ENCODE results near the gene RBM22.

RBM22 gene

GRCh38 chr5:150651924-150652671 is 48.8 kb downstream of the RBM22 start:
- no peak for DNase-seq (ENCODE audit: low spot score)

GRCh38 chr5:150651382-150651781 is 49.5 kb downstream of the RBM22 start:
- DNase-seq (ENCODE audit: low spot score), result no peak

- DNase-seq (ENCODE audit: low spot score), result no peak
Measured at GRCh38 chr5:150650021-150651006, 50.5 kb downstream of the RBM22 start.

- DNase-seq (ENCODE audit: low spot score), result no peak
Measured at GRCh38 chr5:150649108-150650020, 51.5 kb downstream of the RBM22 start.

- no peak for DNase-seq (ENCODE audit: low spot score)
Measured at GRCh38 chr5:150648294-150649107, 52.4 kb downstream of the RBM22 start.

- no peak for DNase-seq (ENCODE audit: low spot score)
Measured at GRCh38 chr5:150647275-150648251, 53.3 kb downstream of the RBM22 start.

GRCh38 chr5:150645070-150645700 is 55.7 kb downstream of the RBM22 start:
- no peak for DNase-seq (ENCODE audit: low spot score)

GRCh38 chr5:150644514-150644913 is 56.3 kb downstream of the RBM22 start:
- no peak for DNase-seq (ENCODE audit: low spot score)

- DNase-seq (ENCODE audit: low spot score), result no peak
Measured at GRCh38 chr5:150644058-150644457, 56.8 kb downstream of the RBM22 start.

GRCh38 chr5:150642991-150643710 is 57.7 kb downstream of the RBM22 start:
- no peak for DNase-seq (ENCODE audit: low spot score)

GRCh38 chr5:150642567-150642927 is 58.3 kb downstream of the RBM22 start:
- DNase-seq (ENCODE audit: low spot score), result no peak

GRCh38 chr5:150641824-150642566 is 58.9 kb downstream of the RBM22 start:
- no peak for DNase-seq (ENCODE audit: low spot score)

- no peak for DNase-seq (ENCODE audit: low spot score)
Measured at GRCh38 chr5:150641006-150641570, 59.8 kb downstream of the RBM22 start.
